MM.1S (cell line): ENCODE results near the gene LYL1.

ENCODE experiments used
- CTCF ChIP-seq: fragments of 300-600 bp; sonication (generic); IDR thresholded peaks from 2 replicates; pipeline ENCODE4 v1.5.1; 2016; ENCODE audit warnings: antibody characterized with exemption, low read length, mixed read lengths
- EZH2 ChIP-seq: fragments of 300-600 bp; sonication (generic); optimal IDR thresholded peaks from 2 replicates; pipeline ENCODE3; 2017; ENCODE audit warnings: low read depth, mild to moderate bottlenecking, antibody characterized with exemption, low read length, mixed read lengths
- EZH2phosphoT487 ChIP-seq: fragments of 300-600 bp; sonication (generic); IDR thresholded peaks from 2 replicates; pipeline ENCODE4 v1.6.1; 2018; ENCODE audit warnings: antibody characterized with exemption, low read length

GRCh38 chr19:13117176-13117771, 14.6 kb upstream of the LYL1 start:
- TF ChIP-seq CTCF = no peak
- TF ChIP-seq EZH2 = no peak
- TF ChIP-seq EZH2phosphoT487 = no peak
